ENCODE data around the gene CACNA1H.
"Not testable (repeated sequence)": the region's sequence is repeated elsewhere in the genome, so short reads cannot be mapped to it uniquely, and the experiment has no call there.

CACNA1H gene

DNA sequence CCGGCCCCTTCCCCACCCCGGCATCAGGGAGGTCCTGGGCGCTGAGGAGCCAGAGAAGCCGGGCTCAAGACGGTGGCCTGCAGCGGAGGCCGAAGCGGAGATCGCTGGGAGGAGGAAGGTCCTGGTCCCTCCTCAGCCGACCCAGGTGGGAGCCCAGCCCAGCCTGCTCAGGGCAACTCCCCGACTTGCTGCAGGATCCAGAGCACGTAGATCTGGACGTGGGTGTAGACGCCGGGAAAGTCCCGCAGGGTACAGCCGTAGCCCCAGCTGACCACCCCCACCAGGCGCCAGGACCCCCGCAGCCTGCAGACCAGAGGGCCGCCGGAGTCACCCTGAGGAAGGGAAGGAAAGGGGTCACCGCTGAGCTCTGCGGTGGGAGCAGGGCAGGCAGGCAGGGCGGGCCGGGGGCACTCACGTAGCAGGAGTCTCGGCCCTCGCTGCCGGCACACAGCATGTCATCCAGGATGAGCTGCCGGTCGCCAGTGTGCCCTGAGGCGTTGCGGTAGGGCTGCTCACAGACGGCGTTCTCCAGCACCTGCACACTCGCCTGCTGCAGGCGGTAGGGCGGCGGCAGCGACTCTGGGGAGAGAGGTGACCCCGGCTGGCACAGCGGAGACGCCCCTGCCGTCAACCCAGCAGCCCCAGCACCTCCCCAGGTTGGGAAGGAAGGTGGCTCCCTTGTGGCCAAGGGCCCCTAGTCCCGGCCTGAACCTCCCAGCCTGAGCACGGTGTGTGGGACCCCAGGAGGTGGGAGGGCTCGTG lies 108.4 kb downstream of the CACNA1H start:
- Histone ChIP-seq H3K9ac (ENCODE audit: low read length) (no peak overlapping the region), H3K4me1 (ENCODE audit: control insufficient read depth, insufficient read depth, low read length) (peaks cover 3% of the 10 kb centered on the region; the same call in 1 of the 2 replicates), H3K27me3 (ENCODE audit: control insufficient read depth, insufficient read depth, low read length) (peaks cover 70% of the 10 kb centered on the region), H3K36me3 (ENCODE audit: control insufficient read depth, insufficient read depth, low read length) (no peaks in the 10 kb centered on the region), H3K27ac (ENCODE audit: low read depth, low read length) (no peak overlapping the region), H3K9me3 (ENCODE audit: control insufficient read depth, insufficient read depth, low read depth, low read length) (peaks cover 10% of the 10 kb centered on the region; the same call in 1 of the 2 replicates), H3K4me3 (ENCODE audit: low read depth, low read length) (peak overlapping the region; percentile 38; the same call in 1 of the 2 replicates)

DNA sequence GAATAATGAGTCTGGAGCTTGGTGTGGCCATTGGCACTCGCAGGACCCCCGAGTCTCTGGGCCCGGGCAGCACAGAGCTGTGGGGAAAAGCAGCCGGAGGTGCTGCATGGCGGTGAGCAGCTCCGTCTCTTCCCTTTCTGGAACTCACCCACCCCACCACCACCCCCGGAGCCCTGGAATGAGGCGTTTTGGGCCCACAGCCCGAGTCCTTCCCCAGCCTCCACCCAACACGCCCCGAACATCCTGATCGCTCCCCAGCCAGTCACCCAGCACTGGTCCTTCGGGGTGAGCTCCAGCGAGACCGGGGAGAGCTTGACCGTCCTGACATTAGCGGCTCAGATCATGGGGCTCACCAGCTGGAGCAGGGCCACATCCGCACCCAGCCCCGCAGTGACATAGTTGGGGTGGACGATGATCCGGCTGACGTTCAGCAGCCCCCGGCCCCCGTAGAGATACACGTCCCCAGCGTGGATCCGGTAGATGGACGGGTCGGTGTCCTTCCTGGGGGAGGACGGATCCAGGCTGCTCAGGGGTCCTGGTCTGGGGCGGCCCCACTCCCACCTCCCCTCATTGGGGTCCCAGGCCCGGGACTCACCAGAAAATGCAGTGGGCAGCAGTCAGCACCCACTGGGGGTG lies 109.4 kb downstream of the CACNA1H start:
- Histone ChIP-seq H3K4me1 (ENCODE audit: control insufficient read depth, insufficient read depth, low read length) (peaks cover 3% of the 10 kb centered on the region; the same call in 1 of the 2 replicates), H3K27ac (ENCODE audit: low read depth, low read length) (no peak overlapping the region), H3K4me3 (ENCODE audit: low read depth, low read length) (no peak overlapping the region), H3K9ac (ENCODE audit: low read length) (no peak overlapping the region), H3K36me3 (ENCODE audit: control insufficient read depth, insufficient read depth, low read length) (no peaks in the 10 kb centered on the region), H3K9me3 (ENCODE audit: control insufficient read depth, insufficient read depth, low read depth, low read length) (peaks cover 13% of the 10 kb centered on the region; the same call in 1 of the 2 replicates), H3K27me3 (ENCODE audit: control insufficient read depth, insufficient read depth, low read length) (peaks cover 60% of the 10 kb centered on the region)

DNA sequence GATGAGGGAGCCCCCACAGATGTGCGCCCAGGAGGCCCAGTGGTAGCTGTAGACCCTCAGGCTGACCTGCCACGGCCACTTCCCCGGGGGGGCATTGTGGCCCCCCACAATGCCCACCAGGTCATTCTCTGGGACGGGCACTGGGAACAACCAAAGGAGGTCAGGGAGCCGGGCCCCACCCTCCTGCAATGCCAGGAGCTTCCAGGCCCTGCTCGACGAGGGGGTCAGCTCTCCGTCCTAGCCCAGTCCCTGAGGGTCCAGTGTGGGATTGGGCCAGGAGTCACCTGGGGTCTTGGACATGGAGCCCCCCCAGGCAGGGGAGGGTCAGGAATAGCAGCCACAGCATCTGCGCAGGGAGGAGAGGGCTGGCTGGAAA lies 109.9 kb downstream of the CACNA1H start:
- H3K27me3 ChIP-seq (ENCODE audit: control insufficient read depth, insufficient read depth, low read length): peaks cover 55% of the 10 kb centered on the region
- H3K4me3 ChIP-seq (ENCODE audit: low read depth, low read length): no peak overlapping the region
- no peak overlapping the region for H3K9ac ChIP-seq (ENCODE audit: low read length)
- H3K4me1 ChIP-seq (ENCODE audit: control insufficient read depth, insufficient read depth, low read length): peaks cover 3% of the 10 kb centered on the region; the same call in 1 of the 2 replicates
- H3K27ac ChIP-seq (ENCODE audit: low read depth, low read length): no peak overlapping the region
- peaks cover 13% of the 10 kb centered on the region; the same call in 1 of the 2 replicates for H3K9me3 ChIP-seq (ENCODE audit: control insufficient read depth, insufficient read depth, low read depth, low read length)
- H3K36me3 ChIP-seq (ENCODE audit: control insufficient read depth, insufficient read depth, low read length): no peaks in the 10 kb centered on the region

DNA sequence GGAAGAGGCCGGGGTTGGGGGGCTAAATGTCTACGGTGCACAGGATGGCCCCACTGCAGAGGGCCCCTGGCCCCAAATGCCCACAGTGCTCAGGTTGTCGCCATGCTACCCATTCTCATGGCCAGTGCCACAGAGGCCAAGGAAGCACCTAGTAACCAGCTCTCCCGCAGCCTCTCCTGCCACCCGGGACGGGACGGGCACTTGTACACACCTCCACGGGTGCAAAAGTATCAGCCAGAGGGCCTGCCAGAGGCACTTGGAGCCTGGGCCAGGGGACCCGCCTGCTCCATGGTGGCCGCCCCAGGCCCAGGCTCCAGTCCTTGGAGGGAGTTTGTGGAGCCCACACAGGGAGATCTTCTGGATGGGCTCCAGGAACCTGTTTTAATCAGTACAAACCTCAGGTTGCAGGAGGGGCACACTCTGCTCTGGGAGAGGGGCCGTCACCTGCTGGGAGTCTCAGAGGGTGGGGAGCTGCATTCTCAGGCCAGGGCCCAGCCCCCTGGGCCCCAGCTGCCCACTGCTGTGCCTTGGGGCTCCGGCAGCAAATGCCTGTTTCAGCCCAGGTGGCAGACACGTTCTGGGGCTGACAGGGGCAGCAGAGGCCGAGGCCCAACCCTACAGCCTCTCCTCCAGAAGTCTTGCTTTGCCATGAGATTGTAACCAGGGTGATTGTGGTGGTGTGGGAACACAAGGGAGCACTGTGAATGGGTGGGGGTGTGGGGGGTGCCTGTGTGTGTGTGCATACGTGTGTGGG lies 110.9 kb downstream of the CACNA1H start:
- Histone ChIP-seq H3K27ac (ENCODE audit: low read depth, low read length) (no peak overlapping the region), H3K4me3 (ENCODE audit: low read depth, low read length) (no peak overlapping the region), H3K4me1 (ENCODE audit: control insufficient read depth, insufficient read depth, low read length) (peaks cover 3% of the 10 kb centered on the region; the same call in 1 of the 2 replicates), H3K36me3 (ENCODE audit: control insufficient read depth, insufficient read depth, low read length) (no peaks in the 10 kb centered on the region), H3K9ac (ENCODE audit: low read length) (no peak overlapping the region), H3K9me3 (ENCODE audit: control insufficient read depth, insufficient read depth, low read depth, low read length) (peaks cover 13% of the 10 kb centered on the region; the same call in 1 of the 2 replicates), H3K27me3 (ENCODE audit: control insufficient read depth, insufficient read depth, low read length) (peaks cover 49% of the 10 kb centered on the region)

DNA sequence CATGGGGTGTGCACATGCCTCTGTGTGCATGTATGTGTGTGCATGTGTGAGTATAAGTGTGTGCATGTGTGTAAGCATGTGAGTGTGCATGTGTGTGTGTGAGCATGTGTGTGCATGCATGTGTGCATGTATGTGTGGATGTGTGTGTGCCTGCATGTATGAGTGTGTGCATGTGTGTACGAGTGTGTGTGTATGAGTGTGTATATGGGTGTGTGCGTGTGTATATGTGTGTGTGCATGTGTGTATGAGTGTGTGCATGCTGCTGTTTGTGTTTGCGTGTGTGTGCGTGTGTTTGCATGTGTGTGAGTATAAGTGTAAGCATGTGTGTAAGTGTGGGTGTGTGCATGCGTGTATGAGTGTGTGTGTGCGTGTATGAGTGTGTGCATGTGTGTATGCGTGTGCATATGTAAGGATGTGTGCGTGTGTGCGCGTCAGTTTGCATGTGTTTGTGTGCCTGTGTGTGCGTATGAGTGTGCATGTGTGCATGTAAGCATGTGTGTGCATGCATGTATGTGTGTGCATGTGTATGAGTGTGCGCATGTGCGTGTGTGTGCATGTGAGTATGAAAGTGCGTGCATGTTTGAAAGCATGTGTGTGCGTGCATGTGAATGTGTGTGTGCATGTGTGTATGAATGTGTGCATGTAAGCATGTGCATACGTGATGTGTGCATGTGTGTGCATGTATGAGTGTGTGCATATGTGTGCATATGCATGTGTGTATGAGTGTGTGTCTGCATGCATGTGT lies 111.6 kb downstream of the CACNA1H start:
- Histone ChIP-seq H3K36me3 (ENCODE audit: control insufficient read depth, insufficient read depth, low read length) (no peaks in the 10 kb centered on the region), H3K9me3 (ENCODE audit: control insufficient read depth, insufficient read depth, low read depth, low read length) (peaks cover 13% of the 10 kb centered on the region; the same call in 1 of the 2 replicates), H3K4me3 (ENCODE audit: low read depth, low read length) (no peak overlapping the region), H3K4me1 (ENCODE audit: control insufficient read depth, insufficient read depth, low read length) (peaks cover 3% of the 10 kb centered on the region; the same call in 1 of the 2 replicates), H3K9ac (ENCODE audit: low read length) (no peak overlapping the region), H3K27ac (ENCODE audit: low read depth, low read length) (no peak overlapping the region), H3K27me3 (ENCODE audit: control insufficient read depth, insufficient read depth, low read length) (peaks cover 41% of the 10 kb centered on the region)

DNA sequence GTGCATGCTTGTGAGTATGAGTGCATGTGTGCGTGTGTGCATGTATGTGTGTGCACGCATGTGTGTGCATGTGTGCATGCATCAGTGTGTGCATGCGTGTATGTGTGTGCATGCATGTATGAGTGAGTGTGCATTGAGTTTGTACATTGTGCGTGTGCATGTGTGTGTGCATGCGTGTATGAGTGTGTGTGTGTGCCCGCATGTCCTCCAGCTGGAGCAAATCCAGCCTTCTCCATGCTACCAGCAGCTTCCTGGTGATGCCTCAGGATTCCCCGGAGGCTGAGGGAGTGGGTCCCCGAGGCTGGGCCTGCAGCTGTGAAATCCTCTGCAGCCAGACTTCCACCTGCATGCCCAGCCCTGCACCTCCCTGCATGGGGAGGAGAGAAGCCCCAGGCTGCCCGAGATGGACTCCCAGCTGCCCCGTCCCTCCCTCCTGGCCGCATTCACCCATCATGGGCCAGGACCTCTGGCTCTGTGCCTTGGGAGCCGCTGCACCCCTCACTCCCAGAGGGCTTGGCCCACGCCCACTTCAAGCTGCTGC lies 112.3 kb downstream of the CACNA1H start:
- H3K9me3 ChIP-seq (ENCODE audit: control insufficient read depth, insufficient read depth, low read depth, low read length): peaks cover 13% of the 10 kb centered on the region; the same call in 1 of the 2 replicates
- no peaks in the 10 kb centered on the region for H3K36me3 ChIP-seq (ENCODE audit: control insufficient read depth, insufficient read depth, low read length)
- peaks cover 35% of the 10 kb centered on the region for H3K27me3 ChIP-seq (ENCODE audit: control insufficient read depth, insufficient read depth, low read length)
- H3K27ac ChIP-seq (ENCODE audit: low read depth, low read length): no peak overlapping the region
- peaks cover 3% of the 10 kb centered on the region; the same call in 1 of the 2 replicates for H3K4me1 ChIP-seq (ENCODE audit: control insufficient read depth, insufficient read depth, low read length)
- H3K4me3 ChIP-seq (ENCODE audit: low read depth, low read length): no peak overlapping the region
- H3K9ac ChIP-seq (ENCODE audit: low read length): no peak overlapping the region

DNA sequence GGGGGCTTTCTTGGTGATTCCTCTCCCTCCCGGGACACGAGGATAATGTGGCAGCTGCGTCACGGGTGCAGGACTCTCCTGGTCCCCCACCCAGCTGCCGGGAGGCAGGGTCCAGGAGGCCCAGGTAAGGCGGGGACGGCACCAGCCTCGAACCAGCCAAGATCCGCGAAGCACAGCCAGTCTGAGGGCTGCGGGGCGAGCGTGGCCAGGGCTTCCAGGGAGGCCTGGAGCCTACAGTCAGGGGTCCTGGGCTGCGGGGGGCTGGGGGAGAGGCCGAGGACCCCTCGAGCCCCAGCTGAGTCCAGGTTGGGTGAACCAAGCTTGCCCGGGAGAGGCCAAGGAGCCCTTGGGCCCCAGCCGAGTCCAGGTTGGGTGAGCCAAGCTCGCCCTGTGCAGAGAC lies 112.9 kb downstream of the CACNA1H start:
- peaks cover 3% of the 10 kb centered on the region; the same call in 1 of the 2 replicates for H3K4me1 ChIP-seq (ENCODE audit: control insufficient read depth, insufficient read depth, low read length)
- H3K36me3 ChIP-seq (ENCODE audit: control insufficient read depth, insufficient read depth, low read length): no peaks in the 10 kb centered on the region
- no peak overlapping the region for H3K9ac ChIP-seq (ENCODE audit: low read length)
- H3K9me3 ChIP-seq (ENCODE audit: control insufficient read depth, insufficient read depth, low read depth, low read length): peaks cover 13% of the 10 kb centered on the region; the same call in 1 of the 2 replicates
- no peak overlapping the region for H3K27ac ChIP-seq (ENCODE audit: low read depth, low read length)
- H3K4me3 ChIP-seq (ENCODE audit: low read depth, low read length): no peak overlapping the region
- H3K27me3 ChIP-seq (ENCODE audit: control insufficient read depth, insufficient read depth, low read length): peaks cover 28% of the 10 kb centered on the region

DNA sequence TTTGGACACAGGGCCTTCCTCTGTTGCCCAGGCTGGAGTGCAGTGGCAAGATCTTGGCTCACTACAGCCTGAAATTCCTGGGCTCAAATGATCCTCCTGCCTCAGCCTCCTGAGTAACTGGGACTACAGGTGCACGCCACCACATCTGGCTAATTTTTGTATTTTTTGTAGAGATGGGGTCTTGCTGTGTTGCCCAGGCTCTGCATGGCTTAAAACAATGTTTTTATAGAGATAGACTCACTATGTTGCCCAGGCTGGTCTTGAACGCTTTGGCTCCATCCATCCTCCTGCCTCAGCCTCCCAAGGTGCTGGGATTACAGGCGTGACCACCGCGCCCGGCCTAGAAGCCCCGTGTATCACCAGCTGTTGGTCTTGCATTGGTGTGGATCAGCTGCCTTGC lies 116.5 kb downstream of the CACNA1H start:
- not testable (repeated sequence) for H3K27ac ChIP-seq (ENCODE audit: low read depth, low read length); H3K4me3 ChIP-seq (ENCODE audit: low read depth, low read length); H3K9ac ChIP-seq (ENCODE audit: low read length); H3K4me1 ChIP-seq (ENCODE audit: control insufficient read depth, insufficient read depth, low read length); H3K36me3 ChIP-seq (ENCODE audit: control insufficient read depth, insufficient read depth, low read length)
- peaks cover 17% of the 10 kb centered on the region for H3K27me3 ChIP-seq (ENCODE audit: control insufficient read depth, insufficient read depth, low read length)
- H3K9me3 ChIP-seq (ENCODE audit: control insufficient read depth, insufficient read depth, low read depth, low read length): peaks cover 13% of the 10 kb centered on the region; the same call in 1 of the 2 replicates

DNA sequence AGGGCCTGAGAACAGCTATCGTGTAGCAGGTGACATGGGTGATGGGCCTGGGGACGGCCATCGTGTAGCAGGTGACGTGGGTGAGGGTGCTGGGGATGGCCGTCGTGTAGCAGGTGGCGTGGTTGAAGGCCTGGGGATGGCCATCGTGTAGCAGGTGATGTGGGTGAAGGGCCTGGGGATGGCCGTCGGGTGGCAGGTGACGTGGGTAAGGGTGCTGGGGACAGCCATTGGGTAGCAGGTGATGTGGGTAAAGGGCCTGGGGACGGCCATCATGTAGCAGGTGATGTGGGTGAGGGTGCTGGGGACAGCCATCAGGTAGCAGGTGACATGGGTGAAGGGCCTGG lies 118.4 kb downstream of the CACNA1H start:
- Histone ChIP-seq H3K27ac (ENCODE audit: low read depth, low read length) (no peak overlapping the region), H3K27me3 (ENCODE audit: control insufficient read depth, insufficient read depth, low read length) (peaks cover 14% of the 10 kb centered on the region), H3K4me3 (ENCODE audit: low read depth, low read length) (no peak overlapping the region), H3K4me1 (ENCODE audit: control insufficient read depth, insufficient read depth, low read length) (no peaks in the 10 kb centered on the region), H3K9me3 (ENCODE audit: control insufficient read depth, insufficient read depth, low read depth, low read length) (0 out of 2 replicates have a peak, but pooled peaks cover 3% of the 10 kb centered on the region), H3K36me3 (ENCODE audit: control insufficient read depth, insufficient read depth, low read length) (no peaks in the 10 kb centered on the region), H3K9ac (ENCODE audit: low read length) (no peak overlapping the region)
